ENCODE results near the gene SLC2A4RG. TPM values are rescaled to one million over a fixed set of nuclear protein-coding genes. Genes with fewer than 3 reads are reported as not detected.

The SLC2A4RG gene
- polyA plus RNA-seq, 1 experiment: 26.0 TPM

GRCh38 chr20:63741676-63742380 lies 2.3 kb downstream of the SLC2A4RG start:
- ChIA-PET CTCF (interaction anchor here (1.6 to 1.7 kb wide), 2 partner anchors 34 to 204 kb away, joined by 5 to 6 read pairs; partner anchors contain the start of gene PTK6), POLR2A (interaction anchor here (0.9 to 1.8 kb wide), 6 partner anchors 33 to 221 kb away, joined by 4 to 16 read pairs (median 6); partner anchors contain the start of genes ARFRP1, TPD52L2 and ZGPAT)
- H3K4me3 ChIP-seq (ENCODE audit: low read depth, low read length): peak overlapping the region; percentile 74
- peak overlapping the region; percentile 39 for H3K27ac ChIP-seq (ENCODE audit: low read depth, low read length)
- TF ChIP-seq, protein P1, sequence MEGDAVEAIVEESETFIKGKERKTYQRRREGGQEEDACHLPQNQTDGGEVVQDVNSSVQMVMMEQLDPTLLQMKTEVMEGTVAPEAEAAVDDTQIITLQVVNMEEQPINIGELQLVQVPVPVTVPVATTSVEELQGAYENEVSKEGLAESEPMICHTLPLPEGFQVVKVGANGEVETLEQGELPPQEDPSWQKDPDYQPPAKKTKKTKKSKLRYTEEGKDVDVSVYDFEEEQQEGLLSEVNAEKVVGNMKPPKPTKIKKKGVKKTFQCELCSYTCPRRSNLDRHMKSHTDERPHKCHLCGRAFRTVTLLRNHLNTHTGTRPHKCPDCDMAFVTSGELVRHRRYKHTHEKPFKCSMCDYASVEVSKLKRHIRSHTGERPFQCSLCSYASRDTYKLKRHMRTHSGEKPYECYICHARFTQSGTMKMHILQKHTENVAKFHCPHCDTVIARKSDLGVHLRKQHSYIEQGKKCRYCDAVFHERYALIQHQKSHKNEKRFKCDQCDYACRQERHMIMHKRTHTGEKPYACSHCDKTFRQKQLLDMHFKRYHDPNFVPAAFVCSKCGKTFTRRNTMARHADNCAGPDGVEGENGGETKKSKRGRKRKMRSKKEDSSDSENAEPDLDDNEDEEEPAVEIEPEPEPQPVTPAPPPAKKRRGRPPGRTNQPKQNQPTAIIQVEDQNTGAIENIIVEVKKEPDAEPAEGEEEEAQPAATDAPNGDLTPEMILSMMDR (IDR thresholded peaks at IDR 0.05; ENCODE audit: low read depth, low read length): no peak
- H3K27me3 ChIP-seq (ENCODE audit: control insufficient read depth, insufficient read depth, low read length): no peaks in the 10 kb centered on the region
- H3K9me3 ChIP-seq (ENCODE audit: control insufficient read depth, insufficient read depth, low read length): no peaks in the 10 kb centered on the region; the same call in 1 of the 2 replicates
- no peak for DNase-seq (ENCODE audit: low read depth, low spot score)

- no peak for DNase-seq (ENCODE audit: low read depth, low spot score)
- ChIA-PET CTCF (interaction anchor here (1.7 kb wide), 1 partner anchor 205 kb away, joined by 6 read pairs; the partner anchor contains the start of gene PTK6), POLR2A (no interaction called here)
- Histone ChIP-seq H3K27me3 (ENCODE audit: control insufficient read depth, insufficient read depth, low read length) (no peaks in the 10 kb centered on the region), H3K9me3 (ENCODE audit: control insufficient read depth, insufficient read depth, low read length) (no peaks in the 10 kb centered on the region; the same call in 1 of the 2 replicates), H3K27ac (ENCODE audit: low read depth, low read length) (no peak overlapping the region), H3K4me3 (ENCODE audit: low read depth, low read length) (no peak overlapping the region)
- TF ChIP-seq, protein P1 (IDR thresholded peaks at IDR 0.05; ENCODE audit: low read depth, low read length): no peak
Observed at GRCh38 chr20:63742381-63743024, 2.9 kb downstream of the SLC2A4RG start.

DNA sequence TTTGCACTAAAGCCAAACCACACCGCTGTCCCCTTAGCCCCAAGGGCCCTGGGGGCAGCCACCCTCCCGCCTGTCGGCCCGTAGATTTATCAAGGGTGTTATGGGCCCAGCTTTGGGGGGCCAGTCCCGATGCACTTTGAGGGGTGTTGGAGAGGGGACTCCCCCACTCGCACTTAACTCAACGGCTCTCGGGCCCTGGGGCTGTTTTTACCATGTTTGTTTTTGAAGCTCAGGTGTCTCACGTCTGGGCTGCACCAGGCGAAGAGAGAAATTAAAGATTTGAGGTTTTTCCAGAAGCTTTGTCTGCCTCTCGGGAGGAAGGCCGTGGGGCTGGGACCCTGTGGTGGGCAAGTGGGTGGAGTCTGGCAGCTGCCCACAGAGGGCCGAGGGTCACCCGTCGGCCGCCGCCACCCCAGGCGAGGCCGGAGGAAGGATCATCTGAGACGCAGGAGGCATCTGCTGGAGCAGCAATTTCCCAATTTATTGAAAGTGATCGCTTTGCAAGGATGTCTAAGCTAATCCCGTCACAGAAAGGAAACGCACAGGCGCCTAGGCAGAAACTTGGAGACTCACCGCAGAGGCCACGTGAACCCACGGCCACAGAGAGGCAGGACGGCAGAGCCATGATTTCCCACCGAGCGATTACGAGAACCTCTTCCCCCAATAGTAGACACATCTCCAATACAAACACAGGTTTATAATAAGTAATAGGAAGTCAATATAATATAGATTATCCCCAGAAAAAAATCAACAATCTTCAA lies 3.8 kb downstream of the SLC2A4RG start:
- no peaks in the 10 kb centered on the region for H3K27me3 ChIP-seq (ENCODE audit: control insufficient read depth, insufficient read depth, low read length)
- no peaks in the 10 kb centered on the region; the same call in 1 of the 2 replicates for H3K9me3 ChIP-seq (ENCODE audit: control insufficient read depth, insufficient read depth, low read length)
- ChIA-PET POLR2A (no interaction called here), CTCF (interaction anchor here (0.6 kb wide), 1 partner anchor 24 kb away, joined by 3 read pairs; no protein-coding TSS in a partner anchor)
- no peak overlapping the region for H3K27ac ChIP-seq (ENCODE audit: low read depth, low read length)
- TF ChIP-seq, protein P1 (IDR thresholded peaks at IDR 0.05; ENCODE audit: low read depth, low read length): no peak
- no peak overlapping the region for H3K4me3 ChIP-seq (ENCODE audit: low read depth, low read length)
- DNase-seq (ENCODE audit: low read depth, low spot score): no peak

DNA sequence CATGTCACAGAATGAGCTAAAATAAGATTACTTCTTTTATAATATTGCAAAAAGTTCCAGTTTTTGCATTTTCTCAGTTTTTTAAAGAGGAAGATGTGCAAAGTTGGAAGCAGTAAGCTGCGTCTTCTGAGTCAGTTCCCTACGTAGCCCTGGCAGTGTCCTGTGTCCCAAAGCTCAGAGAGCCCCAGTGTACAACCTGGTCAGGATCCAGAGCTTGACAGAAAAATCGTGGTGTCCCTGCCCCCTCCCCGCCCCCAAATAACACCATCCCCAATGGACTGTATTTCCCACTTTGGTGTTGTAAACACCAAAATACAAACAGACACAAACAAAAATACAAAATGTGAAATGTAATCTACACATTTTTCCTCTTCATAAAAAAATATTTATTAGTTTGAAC lies 4.6 kb downstream of the SLC2A4RG start:
- no peaks in the 10 kb centered on the region; the same call in 1 of the 2 replicates for H3K9me3 ChIP-seq (ENCODE audit: control insufficient read depth, insufficient read depth, low read length)
- no peak for DNase-seq (ENCODE audit: low read depth, low spot score)
- no peak overlapping the region for H3K4me3 ChIP-seq (ENCODE audit: low read depth, low read length)
- CTCF ChIA-PET: no interaction called here
- TF ChIP-seq, protein P1 (IDR thresholded peaks at IDR 0.05; ENCODE audit: low read depth, low read length): no peak
- POLR2A ChIA-PET: no interaction called here
- no peaks in the 10 kb centered on the region for H3K27me3 ChIP-seq (ENCODE audit: control insufficient read depth, insufficient read depth, low read length)
- no peak overlapping the region for H3K27ac ChIP-seq (ENCODE audit: low read depth, low read length)

Data from AG04450 (cell line).